Sigmoid colon (tissue), 4 donors: ENCODE results near the gene EXOSC9.

Source experiments
- POLR2AphosphoS5 ChIP-seq, 4 donors: sonication (generic); formaldehyde crosslinking; IDR thresholded peaks; one replicate each; pipeline ENCODE4 v1.6.1; 2017; ENCODE audit warnings: antibody characterized with exemption in 4 of 4
- TF ChIP-seq, protein P1 (sequence below), 4 experiments: fragments of 450-650 bp in 3 of 4; fragments of 200-600 bp in 1 of 4; IDR thresholded peaks; one replicate each; pipeline ENCODE4 v1.5.1; 2016 to 2019; ENCODE audit warnings: antibody characterized with exemption in 4 of 4, mild to moderate bottlenecking in 3 of 4, moderate library complexity in 2 of 4

DNA sequence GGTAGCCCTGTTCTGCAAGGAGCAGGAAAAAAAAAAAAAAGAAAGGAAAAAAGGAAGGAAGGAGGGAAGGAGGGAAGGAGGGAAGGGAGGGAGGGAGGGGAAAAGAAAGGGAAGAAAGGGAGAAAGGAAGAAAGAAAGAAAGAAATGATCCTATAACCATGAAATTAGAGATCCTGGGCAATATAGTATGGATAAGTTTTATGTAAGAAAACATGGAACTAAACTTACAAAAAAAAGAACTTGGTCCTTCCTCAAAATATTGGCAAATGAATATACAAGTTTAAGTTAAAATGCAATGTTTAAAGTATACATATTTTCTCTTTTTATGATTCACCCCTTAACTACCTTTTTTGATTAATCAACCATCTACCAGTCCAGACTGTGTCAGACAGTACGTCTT, 50.2 kb downstream of the EXOSC9 start:
- TF ChIP-seq, protein P1, sequence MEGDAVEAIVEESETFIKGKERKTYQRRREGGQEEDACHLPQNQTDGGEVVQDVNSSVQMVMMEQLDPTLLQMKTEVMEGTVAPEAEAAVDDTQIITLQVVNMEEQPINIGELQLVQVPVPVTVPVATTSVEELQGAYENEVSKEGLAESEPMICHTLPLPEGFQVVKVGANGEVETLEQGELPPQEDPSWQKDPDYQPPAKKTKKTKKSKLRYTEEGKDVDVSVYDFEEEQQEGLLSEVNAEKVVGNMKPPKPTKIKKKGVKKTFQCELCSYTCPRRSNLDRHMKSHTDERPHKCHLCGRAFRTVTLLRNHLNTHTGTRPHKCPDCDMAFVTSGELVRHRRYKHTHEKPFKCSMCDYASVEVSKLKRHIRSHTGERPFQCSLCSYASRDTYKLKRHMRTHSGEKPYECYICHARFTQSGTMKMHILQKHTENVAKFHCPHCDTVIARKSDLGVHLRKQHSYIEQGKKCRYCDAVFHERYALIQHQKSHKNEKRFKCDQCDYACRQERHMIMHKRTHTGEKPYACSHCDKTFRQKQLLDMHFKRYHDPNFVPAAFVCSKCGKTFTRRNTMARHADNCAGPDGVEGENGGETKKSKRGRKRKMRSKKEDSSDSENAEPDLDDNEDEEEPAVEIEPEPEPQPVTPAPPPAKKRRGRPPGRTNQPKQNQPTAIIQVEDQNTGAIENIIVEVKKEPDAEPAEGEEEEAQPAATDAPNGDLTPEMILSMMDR (IDR thresholded peaks at IDR 0.05) = no peak
- no peak for TF ChIP-seq POLR2AphosphoS5 (IDR thresholded peaks at IDR 0.05)
